HepG2 (cell line): ENCODE results near the gene ADM5. TPM values are rescaled to one million over a fixed set of nuclear protein-coding genes. Genes with fewer than 3 reads are reported as not detected.

ENCODE experiments used
- ARID2 ChIP-seq: sonication (generic); formaldehyde crosslinking; IDR thresholded peaks from 2 replicates; pipeline ENCODE4 v1.8.1; 2022; ENCODE audit warnings: mild to moderate bottlenecking, missing genetic modification reagents, borderline replicate concordance
- ARNT ChIP-seq: fragments of 450-650 bp; IDR thresholded peaks from 2 replicates; pipeline ENCODE4 v1.6.1; 2017
- CC2D1A ChIP-seq: sonication (generic); formaldehyde crosslinking; IDR thresholded peaks from 2 replicates; pipeline ENCODE4 v1.8.1; 2023; ENCODE audit warnings: mild to moderate bottlenecking, missing genetic modification reagents
- DDIT3 ChIP-seq: sonication (generic); formaldehyde crosslinking; IDR thresholded peaks from 2 replicates; pipeline ENCODE4 v1.4.0; 2020; ENCODE audit warnings: mild to moderate bottlenecking, missing genetic modification reagents
- DRAP1 ChIP-seq: IDR thresholded peaks from 2 replicates; pipeline ENCODE4 v1.6.1; 2016; ENCODE audit warnings: missing genetic modification reagents, missing compliant biosample characterization
- FOXP4 ChIP-seq: sonication (generic); formaldehyde crosslinking; IDR thresholded peaks from 2 replicates; pipeline ENCODE4 v1.4.0; 2020; ENCODE audit warnings: missing genetic modification reagents
- GATA4 ChIP-seq: sonication (generic); IDR thresholded peaks from 2 replicates; pipeline ENCODE4 v1.6.1; 2016; ENCODE audit warnings: antibody characterized with exemption, low read depth, borderline replicate concordance
- KLF6 ChIP-seq: IDR thresholded peaks from 2 replicates; pipeline ENCODE4 v1.8.0; 2016; ENCODE audit warnings: missing biosample characterization, missing genetic modification reagents
- KMT2B ChIP-seq: IDR thresholded peaks from 2 replicates; pipeline ENCODE4 v1.6.1; 2016; ENCODE audit warnings: missing genetic modification reagents, missing compliant biosample characterization
- MXD4 ChIP-seq: IDR thresholded peaks from 2 replicates; pipeline ENCODE4 v1.6.1; 2016; ENCODE audit warnings: mild to moderate bottlenecking, missing biosample characterization, missing genetic modification reagents
- NCOA2 ChIP-seq: sonication (generic); formaldehyde crosslinking; IDR thresholded peaks from 2 replicates; pipeline ENCODE4 v1.8.0; 2022; ENCODE audit warnings: inconsistent platforms
- ONECUT2 ChIP-seq: sonication (generic); formaldehyde crosslinking; IDR thresholded peaks from 2 replicates; pipeline ENCODE4 v1.4.0; 2020; ENCODE audit warnings: missing genetic modification reagents
- PAWR ChIP-seq: sonication (generic); formaldehyde crosslinking; IDR thresholded peaks from 2 replicates; pipeline ENCODE4 v1.4.0; 2020; ENCODE audit warnings: missing genetic modification reagents, mild to moderate bottlenecking, borderline replicate concordance
- PITX1 ChIP-seq: sonication (generic); formaldehyde crosslinking; IDR thresholded peaks from 2 replicates; pipeline ENCODE4 v1.5.1; 2020; ENCODE audit warnings: mild to moderate bottlenecking, missing genetic modification reagents
- PTBP1 ChIP-seq: fragments of 200-400 bp; formaldehyde crosslinking; IDR thresholded peaks from 2 replicates; pipeline ENCODE4 v1.6.1; 2018; ENCODE audit warnings: low read length, low read depth; ENCODE audit not compliant: poor library complexity, severe bottlenecking
- RAD51 ChIP-seq: fragments of 450-650 bp; IDR thresholded peaks from 2 replicates; pipeline ENCODE4 v1.6.1; 2016; ENCODE audit warnings: borderline replicate concordance
- SP140L ChIP-seq: sonication (generic); formaldehyde crosslinking; IDR thresholded peaks from 2 replicates; pipeline ENCODE4 v1.4.0; 2020; ENCODE audit warnings: missing genetic modification reagents, borderline replicate concordance
- ZBTB46 ChIP-seq: sonication (generic); formaldehyde crosslinking; IDR thresholded peaks from 2 replicates; pipeline ENCODE4 v1.4.0; 2020; ENCODE audit warnings: mild to moderate bottlenecking, missing genetic modification reagents, borderline replicate concordance
- ZNF20 ChIP-seq: sonication (generic); formaldehyde crosslinking; IDR thresholded peaks from 2 replicates; pipeline ENCODE4 v1.4.0; 2020; ENCODE audit warnings: mild to moderate bottlenecking, moderate library complexity, missing genetic modification reagents
- ZNF296 ChIP-seq: sonication (generic); formaldehyde crosslinking; conservative IDR thresholded peaks from 2 replicates; pipeline ENCODE4 v1.5.0; 2020; ENCODE audit warnings: mild to moderate bottlenecking, missing genetic modification reagents
- ZNF556 ChIP-seq: sonication (generic); formaldehyde crosslinking; IDR thresholded peaks from 2 replicates; pipeline ENCODE4 v1.4.0; 2020; ENCODE audit warnings: mild to moderate bottlenecking, missing genetic modification reagents, borderline replicate concordance
- ZNF792 ChIP-seq: IDR thresholded peaks from 2 replicates; pipeline ENCODE4 v1.6.1; 2016
- ZNF83 ChIP-seq: sonication (generic); formaldehyde crosslinking; IDR thresholded peaks from 2 replicates; pipeline ENCODE4 v1.4.0; 2020; ENCODE audit warnings: missing genetic modification reagents, mild to moderate bottlenecking, borderline replicate concordance
- ZSCAN29 ChIP-seq: sonication (generic); formaldehyde crosslinking; conservative IDR thresholded peaks from 2 replicates; pipeline ENCODE4 v1.4.0; 2020; ENCODE audit warnings: mild to moderate bottlenecking, missing genetic modification reagents
- ZSCAN9 ChIP-seq: IDR thresholded peaks from 2 replicates; pipeline ENCODE4 v1.6.1; 2016; ENCODE audit warnings: borderline replicate concordance
- polyA plus RNA-seq, 8 experiments: library from polyadenylated mRNA; depleted of rRNA in 3 of 8; stranded (reverse) in 7 of 8; unstranded in 1 of 8; fragments of >200 nt; fragmentation: Illumina TruSeq in 4 of 8; extraction: Trizol in 4 of 8; gene quantifications; 2 replicates each; pipeline versions ENCODE4 v1.2.1 to v1.2.3, GENCODE V29; 2011 to 2016; ENCODE audit warnings: low read depth in 4 of 8, missing spikeins in 1 of 8, mixed read lengths in 1 of 8; ENCODE audit not compliant: insufficient read depth in 1 of 8
- total RNA-seq, 5 experiments: library from RNA; depleted of rRNA; stranded (reverse); fragments of >200 nt; fragmentation: Illumina TruSeq; extraction: Trizol; gene quantifications; 2 replicates each; pipeline ENCODE4 v1.2.3, GENCODE V29; 2016; ENCODE audit warnings: low read depth in 1 of 5
- TF ChIP-seq, protein P1 (sequence below): sonication (generic); formaldehyde crosslinking; IDR thresholded peaks from 2 replicates; pipeline ENCODE4 v1.8.0; 2022; ENCODE audit warnings: mild to moderate bottlenecking, missing genetic modification reagents, borderline replicate concordance

Gene ADM5
- total and polyA plus RNA-seq, 2 of the 13 experiments (the other 11 are each of a cell fraction or from before 2014, with no cell fraction given) = 2.7 to 4.1 TPM

- TF ChIP-seq GATA4 (peak; percentile 80; the same call in 1 of the 2 replicates), ONECUT2 (CRISPR knock-in tag) (no peak), ZSCAN9 (CRISPR knock-in tag) (no peak), SP140L (CRISPR knock-in tag) (no peak), ZNF83 (CRISPR knock-in tag) (0 out of 2 replicates have a peak, but pooled peaks have one; percentile 49), PAWR (CRISPR knock-in tag) (no peak), ARNT (no peak), ZSCAN29 (CRISPR knock-in tag) (no peak), FOXP4 (CRISPR knock-in tag) (peak; percentile 25; the same call in 1 of the 2 replicates), DDIT3 (CRISPR knock-in tag) (no peak), DRAP1 (CRISPR knock-in tag) (0 out of 2 replicates have a peak, but pooled peaks have one; percentile 11), KMT2B (CRISPR knock-in tag) (no peak), RAD51 (no peak), ARID2 (CRISPR knock-in tag) (no peak), ZBTB46 (CRISPR knock-in tag) (0 out of 2 replicates have a peak, but pooled peaks have one; percentile 41), PTBP1 (no peak), ZNF556 (CRISPR knock-in tag) (no peak), KLF6 (CRISPR knock-in tag) (peak; percentile 67; the same call in 1 of the 2 replicates), CC2D1A (CRISPR knock-in tag) (no peak), MXD4 (CRISPR knock-in tag) (peak; percentile 99), PITX1 (no peak), ZNF20 (no peak), NCOA2 (CRISPR knock-in tag) (0 out of 2 replicates have a peak, but pooled peaks have one; percentile 18), ZNF296 (CRISPR knock-in tag) (0 out of 2 replicates have a peak, but pooled peaks have one; percentile 29), ZNF792 (CRISPR knock-in tag) (no peak; the same call in none of the 2 replicates)
- TF ChIP-seq, protein P1, sequence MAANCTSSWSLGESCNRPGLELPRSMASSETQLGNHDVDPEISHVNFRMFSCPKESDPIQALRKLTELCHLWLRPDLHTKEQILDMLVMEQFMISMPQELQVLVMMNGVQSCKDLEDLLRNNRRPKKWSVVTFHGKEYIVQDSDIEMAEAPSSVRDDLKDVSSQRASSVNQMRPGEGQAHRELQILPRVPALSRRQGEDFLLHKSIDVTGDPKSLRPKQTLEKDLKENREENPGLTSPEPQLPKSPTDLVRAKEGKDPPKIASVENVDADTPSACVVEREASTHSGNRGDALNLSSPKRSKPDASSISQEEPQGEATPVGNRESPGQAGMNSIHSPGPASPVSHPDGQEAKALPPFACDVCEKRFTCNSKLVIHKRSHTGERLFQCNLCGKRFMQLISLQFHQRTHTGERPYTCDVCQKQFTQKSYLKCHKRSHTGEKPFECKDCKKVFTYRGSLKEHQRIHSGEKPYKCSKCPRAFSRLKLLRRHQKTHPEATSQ (CRISPR knock-in tag) = peak; percentile 43; the same call in 1 of the 2 replicates
Measured at GRCh38 chr19:49677231-49677900, 12.0 kb upstream of the ADM5 start, which contains the start of gene PRMT1 (continued).
